Erythroblast (primary cell): ENCODE data around the gene KCNMA1.

Experiments used
- GATA1 ChIP-seq: IDR thresholded peaks from 2 replicates; pipeline ENCODE4 v1.6.1; 2011; ENCODE audit warnings: low read depth, mild to moderate bottlenecking, control low read depth, low read length, moderate library complexity
- POLR2A ChIP-seq: IDR thresholded peaks from 2 replicates; pipeline ENCODE4 v1.6.1; 2011; ENCODE audit warnings: mild to moderate bottlenecking, low read length

GRCh38 chr10:77518241-77518909, 119.2 kb downstream of the KCNMA1 start:
- TF ChIP-seq POLR2A: no peak
- TF ChIP-seq GATA1: no peak
